ENCODE measurements around the gene RELA. TPM values are rescaled to one million over a fixed set of nuclear protein-coding genes. Genes with fewer than 3 reads are reported as not detected.
A peak's percentile ranks its signal among the peaks of the same experiment; 100 is the strongest.
"Not testable (repeated sequence)": the region's sequence is repeated elsewhere in the genome, so short reads cannot be mapped to it uniquely, and the experiment has no call there.

The RELA gene
- total RNA-seq, 1 donor from 2014 or later, result 7.7 TPM

DNA sequence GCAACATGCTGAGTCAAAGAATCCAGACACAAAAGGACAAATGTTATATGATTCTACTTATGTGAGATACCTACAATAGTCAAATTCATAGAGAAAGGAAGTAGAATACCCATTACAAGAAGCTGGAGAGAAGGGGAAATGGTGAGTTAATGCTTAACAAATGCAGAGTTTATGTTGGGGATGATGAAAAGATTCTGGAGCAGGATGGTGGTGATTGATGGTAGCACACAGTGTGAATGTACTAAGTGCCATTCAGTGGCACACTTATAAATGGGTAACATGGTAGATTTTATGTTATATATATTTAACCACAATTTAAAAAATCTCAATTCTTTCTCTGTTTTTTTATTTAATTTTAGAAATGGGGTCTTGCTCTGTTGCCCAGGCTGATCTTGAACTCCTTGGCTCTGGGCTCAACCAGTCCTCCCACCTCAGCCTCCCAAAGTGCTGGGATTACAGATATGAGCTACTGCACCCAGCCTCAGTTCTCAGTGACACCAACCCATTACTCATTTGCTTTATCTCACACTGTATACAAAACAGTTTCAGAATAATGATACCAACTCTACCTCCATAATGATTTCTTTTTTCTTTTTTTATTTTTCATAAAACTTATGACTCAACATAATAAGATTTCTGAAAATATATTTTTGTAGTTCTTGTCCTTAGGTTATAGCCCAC lies 9.6 kb upstream of the RELA start:
- DNase-seq (ENCODE audit: low spot score), result no peak

DNA sequence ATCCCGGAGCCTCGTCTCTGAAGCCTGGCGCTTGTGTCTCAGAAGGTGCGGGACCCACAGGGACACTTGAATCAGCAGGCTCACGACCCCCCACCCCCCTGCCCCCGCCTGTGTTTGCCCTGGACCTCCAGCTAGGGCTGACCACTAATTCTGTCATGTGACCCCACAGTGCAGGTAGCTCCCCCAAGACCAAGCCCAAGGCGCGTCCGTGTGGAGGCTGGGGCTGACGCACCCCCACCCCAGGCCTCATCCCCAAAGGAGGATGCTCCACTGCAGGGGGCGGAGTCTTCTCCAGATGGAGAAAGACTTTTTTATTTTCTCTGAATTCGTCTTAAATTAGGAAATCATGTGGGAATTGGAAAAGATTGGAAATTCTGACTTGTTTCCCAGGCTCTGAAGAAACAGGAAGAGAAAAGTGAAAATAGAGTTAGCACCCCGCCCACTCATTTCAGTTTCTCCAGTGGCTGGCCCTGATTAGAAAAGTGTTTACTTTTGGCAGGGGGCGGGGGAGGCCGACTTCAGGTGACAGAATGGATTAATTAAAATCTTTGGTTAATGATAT lies 1.0 kb upstream of the RELA start:
- peak; percentile 79 for DNase-seq (ENCODE audit: low spot score)

DNA sequence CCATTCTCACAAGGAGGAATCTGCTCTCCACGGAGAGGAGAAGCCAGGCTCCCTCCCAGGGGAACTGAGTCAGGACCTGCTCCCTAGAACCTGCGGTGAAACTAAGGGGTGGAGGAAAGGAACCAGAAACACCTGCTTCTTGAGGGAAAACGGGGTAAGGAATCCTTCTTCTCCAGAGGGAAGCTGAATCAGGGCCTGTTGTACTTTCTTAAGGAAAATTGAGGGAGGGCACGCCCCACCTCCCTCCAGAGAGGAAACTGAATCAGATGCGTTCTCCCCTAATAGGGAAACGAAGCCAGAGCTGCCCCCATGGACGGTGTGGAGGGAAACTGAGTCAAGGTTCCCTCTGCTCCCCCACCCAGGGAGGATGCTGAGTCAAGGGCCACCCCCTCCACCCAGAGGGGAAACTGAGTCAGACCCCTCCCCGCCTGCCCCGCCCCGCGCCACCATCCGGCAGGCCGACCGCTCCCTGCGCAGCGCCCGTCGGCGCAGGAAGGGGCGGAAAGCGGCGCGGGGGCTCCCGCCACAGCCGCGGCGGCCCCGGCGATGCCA lies 393 bp downstream of the RELA start:
- no peak for DNase-seq (ENCODE audit: low spot score)

DNA sequence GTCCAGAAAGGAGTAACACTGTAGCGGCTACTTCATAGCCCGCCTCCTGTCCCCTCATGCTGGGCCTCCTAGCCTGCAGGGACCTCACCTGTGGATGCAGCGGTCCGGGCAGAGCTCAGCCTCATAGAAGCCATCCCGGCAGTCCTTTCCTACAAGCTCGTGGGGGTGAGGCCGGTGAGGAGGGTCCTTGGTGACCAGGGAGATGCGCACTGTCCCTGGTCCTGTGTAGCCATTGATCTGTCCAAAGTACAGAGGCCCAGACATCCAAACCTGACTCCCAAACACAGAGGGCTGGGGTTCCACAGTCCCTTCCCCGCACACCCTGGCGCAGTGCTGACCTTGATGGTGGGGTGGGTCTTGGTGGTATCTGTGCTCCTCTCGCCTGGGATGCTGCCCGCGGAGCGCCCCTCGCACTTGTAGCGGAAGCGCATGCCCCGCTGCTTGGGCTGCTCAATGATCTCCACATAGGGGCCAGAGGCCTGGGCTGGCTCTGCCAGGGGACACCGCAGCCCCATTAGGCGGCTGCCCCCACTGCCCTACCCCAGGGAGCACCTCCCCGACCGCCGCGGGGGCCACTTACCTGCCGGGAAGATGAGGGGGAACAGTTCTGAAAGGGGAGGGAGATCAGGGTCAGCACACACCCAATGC lies 993 bp downstream of the RELA start:
- no peak for DNase-seq (ENCODE audit: low spot score)

DNA sequence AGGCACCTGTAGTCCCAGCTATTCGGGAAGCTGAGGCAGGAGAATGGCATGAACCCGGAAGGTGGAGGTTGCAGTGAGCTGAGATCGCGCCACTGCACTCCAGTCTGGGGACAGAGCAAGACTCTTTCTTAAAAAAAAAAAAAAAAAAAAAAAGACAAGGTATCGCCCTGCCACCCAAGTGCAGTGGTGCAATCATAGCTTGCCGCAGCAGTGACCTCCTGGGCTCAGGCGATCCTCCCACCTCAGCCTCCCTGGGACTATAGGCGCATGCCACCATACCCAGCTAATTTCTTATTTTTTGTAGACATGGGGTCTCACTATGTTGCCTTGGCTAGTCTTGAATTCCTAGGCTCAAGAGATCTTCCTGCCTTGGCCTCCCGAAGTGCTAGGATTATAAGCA lies 1.8 kb downstream of the RELA start:
- DNase-seq (ENCODE audit: low spot score), result not testable (repeated sequence)

DNA sequence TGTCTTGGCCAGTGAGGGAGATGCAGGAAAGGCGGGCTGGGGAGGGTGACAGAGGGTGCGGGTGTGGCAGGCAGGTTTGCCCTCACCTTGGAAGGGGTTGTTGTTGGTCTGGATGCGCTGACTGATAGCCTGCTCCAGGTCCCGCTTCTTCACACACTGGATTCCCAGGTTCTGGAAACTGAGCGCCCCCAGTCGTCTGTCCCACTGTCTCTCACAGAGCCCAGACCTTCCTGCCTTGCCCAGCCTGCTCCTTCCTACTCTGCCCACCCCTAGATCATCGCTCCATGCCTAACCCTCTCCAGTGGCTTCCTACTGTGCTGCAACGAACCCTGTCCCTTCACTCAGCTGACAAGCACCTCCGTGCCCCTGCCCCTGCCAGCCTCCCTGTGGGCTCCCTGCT lies 2.7 kb downstream of the RELA start:
- no peak for DNase-seq (ENCODE audit: low spot score)

DNA sequence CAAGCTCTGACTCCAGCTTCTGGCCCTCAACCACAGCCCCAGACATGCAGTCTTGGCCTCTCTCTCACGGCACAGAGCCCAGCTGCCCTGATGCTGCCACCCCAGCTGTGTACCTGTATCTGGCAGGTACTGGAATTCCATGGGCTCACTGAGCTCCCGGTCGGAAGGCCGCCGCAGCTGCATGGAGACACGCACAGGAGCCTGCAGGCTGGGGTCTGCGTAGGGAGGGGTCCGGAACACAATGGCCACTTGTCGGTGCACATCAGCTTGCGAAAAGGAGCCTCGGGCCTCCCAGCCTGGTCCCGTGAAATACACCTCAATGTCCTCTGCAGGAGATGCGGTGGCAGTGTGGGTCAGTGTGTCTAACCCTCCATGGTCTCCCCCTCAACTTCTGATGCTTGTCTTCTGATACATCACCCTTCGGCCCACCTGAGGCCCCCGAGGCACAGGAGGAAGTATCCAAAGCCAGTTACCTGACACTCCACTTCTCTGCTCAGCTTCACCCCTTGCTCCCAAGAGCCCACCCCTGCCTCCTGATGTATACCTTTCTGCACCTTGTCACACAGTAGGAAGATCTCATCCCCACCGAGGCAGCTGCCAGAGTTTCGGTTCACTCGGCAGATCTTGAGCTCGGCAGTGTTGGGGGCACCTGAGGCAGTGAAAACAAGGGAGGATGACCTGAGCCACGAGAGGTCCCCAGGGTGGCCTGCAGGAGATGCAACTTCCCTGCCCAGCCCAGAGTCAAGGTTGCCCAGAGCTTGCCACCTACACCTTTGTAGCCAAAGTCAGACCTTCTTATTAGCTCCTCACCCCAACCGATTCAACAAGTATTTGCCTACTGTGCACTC lies 4.3 kb downstream of the RELA start:
- no peak for DNase-seq (ENCODE audit: low spot score)

DNA sequence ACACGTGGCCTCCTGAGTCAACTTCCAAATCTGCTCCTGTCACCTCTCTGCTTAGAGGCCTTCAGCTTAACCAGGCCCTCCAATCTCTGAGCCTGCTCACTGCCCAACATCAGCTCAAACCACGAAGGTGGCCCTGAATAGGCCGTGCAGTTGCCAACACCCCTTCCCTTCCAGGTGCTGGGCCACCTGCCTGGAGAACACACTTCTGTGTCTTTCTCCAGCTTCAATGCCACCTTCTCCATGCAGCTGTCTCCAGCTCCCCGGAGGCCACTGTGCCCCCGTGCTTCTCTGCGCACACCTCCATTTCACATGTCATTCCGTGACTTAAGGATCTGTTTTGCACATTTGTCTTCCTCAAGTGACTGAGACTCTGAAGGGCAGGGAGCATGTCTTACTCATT lies 5.3 kb downstream of the RELA start:
- DNase-seq (ENCODE audit: low spot score), result no peak

DNA sequence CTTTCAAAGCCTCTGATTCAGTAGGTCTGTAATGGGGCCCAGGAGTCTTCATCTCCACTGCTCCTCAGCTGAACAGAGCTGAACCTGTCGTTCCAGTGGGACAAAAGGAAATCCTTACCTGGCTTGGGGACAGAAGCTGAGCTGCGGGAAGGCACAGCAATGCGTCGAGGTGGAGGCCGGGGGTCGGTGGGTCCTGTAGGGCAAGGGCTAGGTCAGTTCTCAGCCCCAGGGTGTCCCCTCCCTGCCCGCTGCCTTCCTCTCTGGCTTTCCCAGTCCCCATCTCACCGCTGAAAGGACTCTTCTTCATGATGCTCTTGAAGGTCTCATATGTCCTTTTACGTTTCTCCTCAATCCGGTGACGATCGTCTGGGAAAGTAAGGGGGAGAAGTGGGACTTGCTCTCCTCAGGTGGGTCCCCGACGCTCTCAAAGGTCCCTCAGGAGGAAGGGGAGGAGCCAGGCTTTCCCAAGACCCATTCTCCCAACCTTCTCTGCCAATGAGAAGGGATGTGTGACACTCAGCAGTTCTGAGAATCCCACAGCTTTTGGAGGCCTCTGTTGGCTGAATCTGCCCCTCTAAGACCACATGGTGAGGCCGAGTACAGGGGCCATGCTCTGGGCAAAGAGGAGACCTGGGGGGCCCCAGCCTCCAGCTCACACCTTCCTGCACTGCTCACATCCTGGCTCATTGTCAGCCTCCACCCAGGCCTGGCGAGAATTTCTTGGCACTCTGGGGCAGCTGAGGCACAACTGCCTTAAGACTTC lies 7.0 kb downstream of the RELA start:
- DNase-seq (ENCODE audit: low spot score), result no peak

DNA sequence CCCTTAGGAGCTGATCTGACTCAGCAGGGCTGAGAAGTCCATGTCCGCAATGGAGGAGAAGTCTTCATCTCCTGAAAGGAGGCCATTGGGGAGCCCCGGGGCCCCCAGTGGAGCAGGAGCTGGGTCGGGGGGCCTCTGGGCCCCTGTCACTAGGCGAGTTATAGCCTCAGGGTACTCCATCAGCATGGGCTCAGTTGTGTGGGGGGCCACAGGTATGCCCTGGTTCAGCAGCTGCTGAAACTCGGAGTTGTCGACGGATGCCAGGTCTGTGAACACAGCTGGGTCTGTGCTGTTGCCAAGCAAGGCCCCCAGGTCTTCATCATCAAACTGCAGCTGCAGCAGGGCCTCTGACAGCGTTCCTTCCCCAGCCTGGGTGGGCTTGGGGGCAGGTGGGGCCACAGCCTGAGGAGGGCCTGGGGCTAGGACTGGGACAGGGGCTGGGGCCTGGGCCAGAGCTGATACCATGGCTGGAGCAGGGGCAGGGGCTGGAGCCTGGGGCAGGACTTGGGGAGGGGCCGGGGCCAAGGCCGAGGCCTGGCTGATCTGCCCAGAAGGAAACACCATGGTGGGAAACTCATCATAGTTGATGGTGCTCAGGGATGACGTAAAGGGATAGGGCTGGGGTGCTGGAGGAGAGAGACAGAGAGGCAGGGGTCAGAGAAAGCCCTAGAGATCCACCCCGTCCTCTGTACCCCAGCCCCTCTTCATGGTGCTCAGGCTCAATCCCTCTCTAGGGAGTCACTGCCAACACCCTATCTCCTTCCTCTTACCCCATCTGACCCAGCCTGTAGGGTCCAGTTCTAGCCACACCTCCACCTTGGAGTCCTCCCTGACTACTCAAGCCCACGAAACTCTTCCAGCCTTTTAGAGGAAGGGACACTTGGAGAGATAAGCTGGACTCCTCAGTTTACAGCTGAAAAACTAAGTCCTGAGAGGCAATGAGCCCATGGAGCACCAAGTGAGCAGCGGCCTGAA lies 8.1 kb downstream of the RELA start:
- DNase-seq (ENCODE audit: low spot score), result no peak

DNA sequence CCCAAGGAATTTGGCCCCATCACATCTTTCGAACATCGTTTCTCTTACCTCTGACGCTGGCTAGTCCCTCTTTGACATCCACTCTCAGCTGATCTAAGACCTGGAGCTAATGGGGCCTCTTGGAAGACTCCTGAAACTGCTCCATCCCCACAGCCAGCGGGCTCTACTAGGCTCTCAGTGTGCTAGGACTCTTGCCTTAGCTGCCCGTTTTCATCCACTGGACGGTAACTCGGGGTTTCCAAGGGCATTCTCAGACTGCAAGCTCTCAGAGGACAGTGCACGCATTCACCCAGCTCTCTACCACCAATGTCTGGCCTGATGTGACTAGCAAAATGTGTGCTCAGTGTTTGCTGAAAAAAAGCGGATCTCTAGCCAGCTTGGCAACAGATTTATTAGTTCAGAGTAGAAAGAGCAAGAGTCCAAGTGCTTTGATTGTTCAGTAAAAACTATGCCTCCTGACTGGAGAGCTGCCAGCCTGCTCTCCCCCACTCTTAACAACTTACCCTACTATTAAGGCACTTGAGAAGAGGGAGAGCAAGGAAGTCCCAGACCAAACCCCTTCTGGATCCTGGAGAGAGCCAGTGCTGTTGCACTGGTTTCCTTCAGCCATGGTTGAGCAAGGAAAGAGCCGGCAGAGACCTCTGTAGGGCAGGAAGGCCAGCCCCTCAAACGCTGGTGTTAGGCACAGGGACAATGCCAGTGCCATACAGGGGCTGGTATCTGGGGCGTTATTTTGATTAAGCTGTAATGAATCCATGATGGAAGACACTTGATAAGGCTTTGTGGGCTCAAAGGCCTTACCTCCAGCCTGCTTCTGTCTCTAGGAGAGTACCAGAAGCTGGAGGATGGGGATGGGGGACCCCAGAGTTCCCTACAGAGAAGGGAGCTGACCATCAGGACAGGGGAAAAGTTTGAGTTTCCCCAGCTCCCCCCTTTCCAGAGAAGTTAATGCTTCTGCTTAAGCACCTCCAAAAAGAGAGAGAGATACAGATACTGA lies 9.2 kb downstream of the RELA start:
- no peak for DNase-seq (ENCODE audit: low spot score)

DNA sequence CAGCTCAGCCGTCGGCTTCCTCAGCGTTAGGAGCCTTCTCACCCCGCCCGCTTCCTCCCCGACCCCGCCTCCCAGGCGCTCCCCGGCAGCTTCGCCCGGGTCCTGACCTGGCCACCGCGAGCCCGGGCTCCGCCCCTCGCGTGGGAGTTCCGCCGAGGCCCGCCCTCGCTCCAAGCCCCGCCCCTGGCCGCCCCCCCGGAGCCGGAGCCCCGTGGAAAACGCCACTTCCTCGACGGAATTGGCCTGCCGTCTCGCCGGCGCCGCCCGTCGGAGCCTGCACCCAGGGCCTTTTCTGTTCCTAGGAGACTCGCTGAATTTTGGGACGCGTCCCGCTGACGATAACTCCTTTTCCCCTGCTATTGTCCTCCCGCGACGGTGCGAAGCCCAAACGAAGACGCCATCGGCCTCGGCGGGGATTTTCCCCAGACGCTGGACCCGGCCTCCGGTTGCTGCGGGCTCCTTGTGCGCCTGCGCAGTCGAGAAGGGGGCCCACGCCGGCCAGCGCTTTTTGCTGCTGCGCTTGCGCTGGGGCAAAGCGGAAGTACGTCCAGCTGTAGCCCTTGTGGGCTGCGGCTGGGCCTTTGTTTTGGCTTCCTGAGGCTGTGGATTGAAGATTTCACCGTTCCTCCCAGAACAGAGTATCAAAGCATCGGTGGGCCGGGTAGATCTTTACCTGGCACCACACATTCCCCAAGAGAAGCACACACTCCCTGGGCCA lies 10.0 kb downstream of the RELA start:
- peak; percentile 98 for DNase-seq (ENCODE audit: low spot score)

DNA sequence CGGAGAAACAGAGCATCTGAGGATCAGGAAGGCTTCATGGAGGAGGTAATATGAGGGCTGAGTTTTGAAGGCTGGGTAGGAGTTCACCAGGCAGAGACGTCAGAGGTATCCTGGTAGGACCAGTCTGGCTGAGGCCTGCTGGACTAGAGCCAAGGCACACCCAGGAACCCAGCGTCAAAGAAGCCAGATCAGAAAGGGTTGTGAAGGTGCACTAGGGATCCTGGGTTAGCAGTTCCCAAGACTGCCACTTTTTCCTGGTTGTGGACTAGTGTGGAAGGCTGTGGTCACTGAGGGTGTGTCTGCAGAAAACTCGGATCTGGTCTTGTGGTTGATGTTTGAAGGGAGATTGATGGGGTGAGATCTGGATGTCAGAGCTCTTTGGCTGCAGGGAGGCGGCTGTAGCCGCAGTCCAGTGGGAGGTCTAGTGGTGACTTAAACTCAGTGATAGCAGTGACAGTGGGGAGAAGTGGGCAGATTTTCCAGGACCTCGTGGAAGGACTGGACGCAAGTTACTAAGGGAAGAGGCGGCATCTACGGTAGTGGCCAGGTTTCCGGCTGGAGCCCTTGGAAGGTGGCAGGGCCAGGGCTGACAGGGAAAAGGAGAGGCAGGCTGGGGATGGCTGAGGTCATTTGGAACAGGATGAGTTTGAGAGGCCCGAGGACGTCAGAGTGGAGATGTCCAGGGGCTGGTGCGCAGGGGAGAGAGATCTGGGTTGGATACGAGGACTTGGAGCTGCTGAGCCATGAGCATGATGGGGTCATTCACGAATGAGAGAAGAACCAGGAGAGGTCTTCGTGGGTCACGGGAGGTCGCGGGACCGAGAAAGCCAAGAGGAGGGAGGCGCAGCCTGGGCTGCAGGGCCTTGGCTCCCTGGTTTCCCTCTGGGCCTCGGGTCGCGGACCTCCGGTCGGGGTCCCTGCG lies 10.9 kb downstream of the RELA start:
- DNase-seq (ENCODE audit: low spot score), result peak; percentile 58

DNA sequence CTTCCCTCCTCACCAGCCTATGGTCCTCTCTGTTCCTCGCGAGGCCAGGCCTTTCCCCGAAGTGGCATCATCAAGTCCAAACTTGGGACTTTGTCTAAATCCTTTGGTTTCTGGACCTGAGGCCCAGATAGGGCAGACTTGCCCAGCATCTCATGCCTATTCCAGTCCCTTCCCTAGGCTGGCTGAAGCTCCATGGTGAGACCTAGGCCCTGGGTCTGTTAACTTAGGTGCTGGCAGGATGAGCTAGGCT lies 11.5 kb downstream of the RELA start:
- DNase-seq (ENCODE audit: low spot score), result no peak

DNA sequence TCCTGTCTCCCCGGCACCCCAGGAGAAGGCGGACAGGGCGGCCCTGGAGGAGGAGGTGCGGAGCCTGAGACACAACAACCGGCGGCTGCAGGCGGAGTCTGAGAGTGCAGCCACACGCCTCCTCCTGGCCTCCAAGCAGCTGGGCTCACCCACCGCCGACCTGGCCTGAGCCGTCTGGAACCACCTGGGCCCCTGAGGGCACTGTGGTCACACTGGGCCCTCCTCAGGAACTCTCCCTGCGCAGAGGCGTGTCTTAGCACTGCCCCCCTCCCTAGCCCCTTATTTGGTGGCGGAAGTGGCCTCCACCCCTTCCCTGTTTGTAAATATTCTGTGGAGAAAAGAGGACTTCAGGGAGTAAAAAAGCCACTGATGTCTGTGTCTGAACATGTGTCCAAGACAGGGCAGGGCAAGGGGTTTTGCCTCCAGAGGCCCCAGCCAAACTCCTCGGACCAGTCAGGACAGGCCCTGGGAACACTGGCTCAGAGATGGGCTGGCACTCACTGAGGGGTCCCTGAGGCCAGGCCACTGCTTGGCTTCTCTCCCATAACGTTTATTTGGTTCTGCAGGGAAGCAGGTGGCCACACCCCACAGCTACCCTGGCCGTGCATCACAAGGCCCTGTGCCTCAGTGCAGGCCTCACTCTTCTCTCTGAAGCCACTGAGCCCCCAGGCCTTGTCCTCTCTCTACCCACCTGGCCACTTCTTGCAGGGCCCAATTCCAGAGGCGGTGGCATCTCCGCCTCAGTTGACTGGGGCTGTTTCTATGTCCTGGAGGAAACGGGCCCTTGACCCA lies 12.0 kb downstream of the RELA start:
- no peak for DNase-seq (ENCODE audit: low spot score)
